H1 (cell line): ENCODE data around the gene A2ML1. TPM values are rescaled to one million over a fixed set of nuclear protein-coding genes. Genes with fewer than 3 reads are reported as not detected.

ENCODE experiments used
- CTCF ChIA-PET: fragments of 300-600 bp; sonication (Branson Sonifier 250); formaldehyde crosslinking; loops from one replicate; lab custom pipeline; 2021; ENCODE audit not compliant: partially characterized antibody; lab: Charles Lee
- POLR2A ChIA-PET: fragments of 300-600 bp; sonication (Branson Sonifier 250); formaldehyde crosslinking; loops from one replicate; lab custom pipeline; 2021; ENCODE audit warnings: inconsistent platforms; ENCODE audit not compliant: partially characterized antibody; lab: Charles Lee
- DNase-seq, 2 experiments: peaks; one replicate each; pipeline versions ENCODE4 v3.0.0 to v3.0.0-alpha.2; 2010 to 2022; ENCODE audit warnings: low spot score in 2 of 2, low read depth in 1 of 2, mixed read lengths in 1 of 2
- FAIRE-seq: peaks from 2 replicates; lab custom pipeline; 2011; peaks lifted over from hg19 to GRCh38; lab: Jason Lieb, UNC
- H2AFZ ChIP-seq: 2 replicates; pipeline ENCODE4 v1.8.1; 2012; ENCODE audit warnings: low read length, inconsistent platforms
- H2AK5ac ChIP-seq: 2 replicates; pipeline ENCODE4 v1.6.1; 2013; ENCODE audit warnings: low read depth, low read length
- H2BK120ac ChIP-seq: replicated peaks from 2 replicates; pipeline ENCODE3; 2013; ENCODE audit warnings: low read depth, low read length, inconsistent platforms
- H2BK12ac ChIP-seq: 2 replicates; pipeline ENCODE4 v1.6.1; 2013; ENCODE audit warnings: low read depth, low read length
- H2BK15ac ChIP-seq: 2 replicates; pipeline ENCODE4 v1.6.1; 2013; ENCODE audit warnings: low read length
- H2BK20ac ChIP-seq: 2 replicates; pipeline ENCODE4 v1.6.1; 2013; ENCODE audit warnings: low read length
- H2BK5ac ChIP-seq: 2 replicates; pipeline ENCODE4 v1.6.1; 2013; ENCODE audit warnings: low read depth, low read length
- H3K14ac ChIP-seq: 2 replicates; pipeline ENCODE4 v1.6.1; 2013; ENCODE audit warnings: inconsistent platforms; ENCODE audit not compliant: insufficient read length
- H3K18ac ChIP-seq: 2 replicates; pipeline ENCODE4 v1.6.1; 2013; ENCODE audit warnings: low read length; ENCODE audit errors: extremely low read depth
- H3K23ac ChIP-seq: 2 replicates; pipeline ENCODE4 v1.6.1; 2013; ENCODE audit warnings: inconsistent platforms; ENCODE audit not compliant: insufficient read length
- H3K23me2 ChIP-seq: 2 replicates; pipeline ENCODE4 v1.6.1; 2013; ENCODE audit warnings: low read depth, low read length
- H3K27ac ChIP-seq: 2 replicates; pipeline ENCODE4 v1.6.1; 2011; ENCODE audit warnings: low read depth, low read length, inconsistent platforms
- H3K27me3 ChIP-seq, 4 experiments: replicated peaks in 1 of 4; 1 replicate in 1 of 4; 2 replicates in 3 of 4; pipeline versions ENCODE4 v1.6.1 to v1.8.1; 2011 to 2013; ENCODE audit warnings: low read length in 3 of 4, mild to moderate bottlenecking in 3 of 4, inconsistent platforms in 2 of 4, mixed read lengths in 2 of 4, moderate library complexity in 1 of 4; ENCODE audit not compliant: control insufficient read depth in 3 of 4, insufficient read depth in 3 of 4; ENCODE audit errors: extremely low read depth in 1 of 4
- H3K36me3 ChIP-seq, 4 experiments: 2 replicates each; pipeline versions ENCODE4 v1.6.1 to v1.8.1; 2011 to 2013; ENCODE audit warnings: mild to moderate bottlenecking in 4 of 4, low read length in 3 of 4, moderate library complexity in 2 of 4, control low read depth in 1 of 4, inconsistent platforms in 1 of 4; ENCODE audit not compliant: insufficient read depth in 4 of 4, control insufficient read depth in 2 of 4
- H3K4ac ChIP-seq: replicated peaks from 2 replicates; pipeline ENCODE3; 2013; ENCODE audit warnings: low read length, low read depth, mixed read lengths, inconsistent platforms; ENCODE audit not compliant: insufficient read length
- H3K4me1 ChIP-seq, 4 experiments: replicated peaks in 1 of 4; 1 replicate in 1 of 4; 2 replicates in 3 of 4; pipeline versions ENCODE4 v1.6.1 to v1.8.1; 2011 to 2013; ENCODE audit warnings: low read length in 3 of 4, inconsistent platforms in 2 of 4, mixed read lengths in 1 of 4; ENCODE audit not compliant: insufficient read depth in 4 of 4, control insufficient read depth in 3 of 4
- H3K4me2 ChIP-seq, 2 experiments: 2 replicates each; pipeline versions ENCODE4 v1.6.1 to v1.8.1; 2011 to 2013; ENCODE audit warnings: low read depth in 2 of 2, low read length in 2 of 2, control low read depth in 1 of 2, inconsistent platforms in 1 of 2, mild to moderate bottlenecking in 1 of 2; ENCODE audit not compliant: insufficient read depth in 1 of 2
- H3K4me3 ChIP-seq, 4 experiments: fragments of 200-600, 300-600 bp in 1 of 4; sonication (generic), shearing (Covaris generic), sonication (Bioruptor Twin) in 1 of 4; 2 replicates each; pipeline versions ENCODE4 v1.5.1 to v1.8.1; 2011 to 2016; ENCODE audit warnings: low read length in 4 of 4, low read depth in 3 of 4, control low read depth in 2 of 4, inconsistent platforms in 2 of 4, mild to moderate bottlenecking in 2 of 4, mixed read lengths in 1 of 4, moderate library complexity in 1 of 4; ENCODE audit not compliant: insufficient read depth in 2 of 4; ENCODE audit errors: extremely low read depth in 1 of 4
- H3K56ac ChIP-seq: replicated peaks from 2 replicates; pipeline ENCODE3; 2013; ENCODE audit warnings: low read depth, mild to moderate bottlenecking, mixed read lengths, low read length, inconsistent platforms; ENCODE audit not compliant: insufficient read length
- H3K79me1 ChIP-seq: 2 replicates; pipeline ENCODE4 v1.6.1; 2013; ENCODE audit warnings: low read depth, low read length, control low read depth
- H3K79me2 ChIP-seq, 2 experiments: 2 replicates each; pipeline versions ENCODE4 v1.6.1 to v1.8.1; 2012 to 2013; ENCODE audit warnings: low read length in 2 of 2, mild to moderate bottlenecking in 2 of 2, inconsistent platforms in 1 of 2; ENCODE audit not compliant: insufficient read depth in 2 of 2, control insufficient read depth in 1 of 2
- H3K9ac ChIP-seq, 4 experiments: replicated peaks in 1 of 4; 1 replicate in 1 of 4; 2 replicates in 3 of 4; pipeline versions ENCODE4 v1.6.1 to v1.8.1; 2011 to 2013; ENCODE audit warnings: low read depth in 3 of 4, low read length in 3 of 4, control low read depth in 2 of 4, mild to moderate bottlenecking in 2 of 4, moderate library complexity in 2 of 4, inconsistent platforms in 1 of 4; ENCODE audit errors: extremely low read depth in 1 of 4
- H3K9me3 ChIP-seq, 2 experiments: 2 replicates each; pipeline versions ENCODE4 v1.6.1 to v1.8.1; 2012 to 2013; ENCODE audit warnings: mild to moderate bottlenecking in 2 of 2, moderate library complexity in 2 of 2, control low read depth in 1 of 2, inconsistent platforms in 1 of 2, low read depth in 1 of 2, low read length in 1 of 2, mixed read lengths in 1 of 2; ENCODE audit not compliant: insufficient read depth in 2 of 2
- H4K20me1 ChIP-seq, 2 experiments: replicated peaks in 1 of 2; 2 replicates each; pipeline versions ENCODE3 to v1.8.1; 2011 to 2013; ENCODE audit warnings: inconsistent platforms in 2 of 2, low read length in 2 of 2, mild to moderate bottlenecking in 1 of 2; ENCODE audit not compliant: insufficient read depth in 2 of 2, control insufficient read depth in 1 of 2
- H4K5ac ChIP-seq: 2 replicates; pipeline ENCODE4 v1.6.1; 2013; ENCODE audit warnings: low read length, low read depth, mixed read lengths, inconsistent platforms; ENCODE audit not compliant: insufficient read length
- H4K8ac ChIP-seq: 2 replicates; pipeline ENCODE4 v1.8.0; 2013; ENCODE audit warnings: mild to moderate bottlenecking, moderate library complexity, low read length, inconsistent platforms; ENCODE audit not compliant: insufficient read depth; ENCODE audit errors: extremely low read depth
- H4K91ac ChIP-seq: replicated peaks from 2 replicates; pipeline ENCODE3; 2013; ENCODE audit warnings: low read length, mixed read lengths, inconsistent platforms; ENCODE audit not compliant: insufficient read length
- KDM1A ChIP-seq: fragments of 200-600, 300-600 bp; sonication (generic); IDR thresholded peaks from 2 replicates; pipeline ENCODE4 v1.7.1; 2016; ENCODE audit warnings: mild to moderate bottlenecking, low read length, borderline replicate concordance
- SIN3A ChIP-seq, 2 experiments: IDR thresholded peaks in 1 of 2; conservative IDR thresholded peaks in 1 of 2; 2 replicates each; pipeline ENCODE4 v1.6.1; 2011 to 2012; ENCODE audit warnings: low read length in 2 of 2, improper control_type of control experiment in 1 of 2, low read depth in 1 of 2, mild to moderate bottlenecking in 1 of 2
- WGBS, 2 experiments: shearing (Covaris generic) in 1 of 2; methylation state at CpG; one replicate each; pipeline versions ENCODE4 v1.1.6 to v1.1.7; 2013 to 2015; ENCODE audit warnings: low lambda C conversion rate in 2 of 2, mixed read lengths in 2 of 2, inconsistent platforms in 1 of 2, low coverage in 1 of 2, missing lambda C conversion rate in 1 of 2; ENCODE audit not compliant: insufficient replicate concordance in 2 of 2, insufficient coverage in 1 of 2, insufficient read length in 1 of 2; ENCODE audit errors: extremely low coverage in 1 of 2, missing lambda C conversion rate in 1 of 2; 5-methylcytosine and 5-hydroxymethylcytosine counted together
- polyA plus RNA-seq, 7 experiments: library from polyadenylated mRNA; depleted of rRNA in 3 of 7; stranded (reverse) in 5 of 7; unstranded in 2 of 7; fragments of >200 nt in 5 of 7; fragments of 200-250 nt in 2 of 7; gene quantifications; 1 replicate in 5 of 7; 2 replicates in 1 of 7; 4 replicates in 1 of 7; pipeline versions ENCODE4 v1.2.1 to v1.2.3, GENCODE V29; 2011 to 2013; ENCODE audit warnings: missing spikeins in 2 of 7, mixed read lengths in 2 of 7
- total RNA-seq: library from RNA; stranded (reverse); fragmentation: NEBNext Ultra II Directional; extraction: Animal tissue kit (Norgen Biotek cat#: 25700); gene quantifications from 2 replicates; pipeline ENCODE4 v1.2.1, GENCODE V29; 2021

Gene A2ML1
- total and polyA plus RNA-seq, 2 of the 8 experiments (the other 6 are each of a cell fraction or from before 2014, with no cell fraction given) = 10.2 to 10.3 TPM

- no peak overlapping the region for H2BK15ac ChIP-seq
- H3K79me1 ChIP-seq = 0 out of 2 replicates have a peak, but pooled peaks cover 2% of the 10 kb centered on the region
- H3K36me3 ChIP-seq = peaks cover 16 to 62% (median 37%) of the 10 kb centered on the region in 4 experiments
- H2AK5ac ChIP-seq = no peak overlapping the region
- DNase-seq (no peak), FAIRE-seq (no peak)
- H3K9ac ChIP-seq = peak overlapping the region in 2 of 4 experiments; percentile 25 to 93; a peak in 3 of 7 replicates
- H3K23me2 ChIP-seq = peaks cover 9% of the 10 kb centered on the region
- no peak overlapping the region for H4K8ac ChIP-seq
- no peak overlapping the region for H2BK5ac ChIP-seq
- H3K23ac ChIP-seq = no peak overlapping the region
- H3K18ac ChIP-seq = no peak overlapping the region
- 65% methylated on average over 3 of the region's 3 CpGs; no CpG with 5 or more reads in 1 of the 2 experiments for WGBS, 2 experiments
- H3K4me2 ChIP-seq = peak overlapping the region; percentile 76 to 92
- H3K79me2 ChIP-seq = peaks cover 34 to 74% of the 10 kb centered on the region in 2 experiments
- no peaks in the 10 kb centered on the region for H3K9me3 ChIP-seq
- H4K5ac ChIP-seq = peak overlapping the region; percentile 35
- no peak for TF ChIP-seq SIN3A (conservative IDR thresholded peaks at IDR 0.05 in 1 of 2, IDR thresholded peaks at IDR 0.05 in 1 of 2; ENCODE audit: low read depth in 1 of 2, low read length in 2 of 2)
- TF ChIP-seq KDM1A = no peak
- no peak overlapping the region for H3K27ac ChIP-seq
- H3K4ac ChIP-seq = no peak overlapping the region
- no peak overlapping the region for H4K91ac ChIP-seq
- peaks cover 0 to 20% (median 4%) of the 10 kb centered on the region in 4 experiments; a peak in 2 of 7 replicates for H3K4me1 ChIP-seq
- ChIA-PET POLR2A (interaction anchor here (1.0 to 18.7 kb wide), 5 partner anchors 12 to 121 kb away, joined by 3 to 438 read pairs (median 3); partner anchors contain the start of gene M6PR), CTCF (interaction anchor here (1.3 to 3.1 kb wide), 3 partner anchors 27 to 91 kb away, joined by 3 to 11 read pairs (median 7); no protein-coding TSS in a partner anchor)
- no peak overlapping the region for H2BK20ac ChIP-seq
- no peak overlapping the region for H3K56ac ChIP-seq
- H2BK120ac ChIP-seq = no peak overlapping the region
- peak overlapping the region; percentile 91 to 99 (median 98) for H3K4me3 ChIP-seq
- no peak overlapping the region for H2BK12ac ChIP-seq
- peaks cover 15 to 22% of the 10 kb centered on the region in 2 experiments for H4K20me1 ChIP-seq
- no peaks in the 10 kb centered on the region for H3K27me3 ChIP-seq
- no peak overlapping the region for H2AFZ ChIP-seq
- no peak overlapping the region for H3K14ac ChIP-seq
These were observed 94.6 kb downstream of the A2ML1 start for GRCh38 chr12:8917031-8917430.
